ENCODE results near the gene PLB1.

GRCh38 chr2:28592481-28592880 is 96.6 kb downstream of the PLB1 start:
- TF ChIP-seq CTCF (IDR thresholded peaks at IDR 0.05) (no peak), POLR2A (IDR thresholded peaks at IDR 0.05) (no peak), POLR2AphosphoS5 (IDR thresholded peaks at IDR 0.05; ENCODE audit: insufficient read depth in 1 of 2, low read depth in 1 of 2) (no peak)
